Transverse colon (tissue), 4 donors: ENCODE measurements around the gene TWF2. TPM values are rescaled to one million over a fixed set of nuclear protein-coding genes. Genes with fewer than 3 reads are reported as not detected.

Experiments
- DNase-seq: peaks from one replicate; pipeline ENCODE4 v3.0.0-alpha.2; 2019
- H3K27ac ChIP-seq, 4 donors: fragments of 200-600 bp; sonication (generic); 2 replicates each; pipeline ENCODE4 v1.5.1; 2016 to 2018; ENCODE audit warnings: inconsistent platforms in 4 of 4
- H3K27me3 ChIP-seq: fragments of 200-600 bp; sonication (generic); 2 replicates; pipeline ENCODE4 v1.5.1; 2017; ENCODE audit warnings: inconsistent platforms
- H3K36me3 ChIP-seq, 4 donors: fragments of 200-600 bp; sonication (generic); 2 replicates each; pipeline ENCODE4 v1.5.1; 2017 to 2019; ENCODE audit warnings: inconsistent platforms in 4 of 4
- H3K4me1 ChIP-seq, 4 donors: fragments of 200-600 bp; sonication (generic); 2 replicates each; pipeline ENCODE4 v1.5.1; 2017 to 2020; ENCODE audit warnings: inconsistent platforms in 4 of 4
- H3K4me3 ChIP-seq, 4 donors: fragments of 200-600 bp; sonication (generic); 1 replicate in 1 of 4; 2 replicates in 3 of 4; pipeline versions ENCODE4 v1.5.1 to v1.6.1; 2017 to 2019; ENCODE audit warnings: inconsistent platforms in 4 of 4
- H3K9me3 ChIP-seq, 2 donors: fragments of 200-600 bp; sonication (generic); 2 replicates each; pipeline ENCODE4 v1.5.1; 2017 to 2019; ENCODE audit warnings: inconsistent platforms in 2 of 2
- EP300 ChIP-seq: sonication (generic); formaldehyde crosslinking; IDR thresholded peaks from one replicate; pipeline ENCODE4 v1.6.1; 2017; ENCODE audit warnings: antibody characterized with exemption, low read depth
- POLR2A ChIP-seq: fragments of 450-650 bp; IDR thresholded peaks from one replicate; pipeline ENCODE4 v1.6.1; 2016; ENCODE audit warnings: antibody characterized with exemption, mild to moderate bottlenecking, moderate library complexity
- POLR2AphosphoS5 ChIP-seq, 3 donors: sonication (generic); formaldehyde crosslinking; IDR thresholded peaks; one replicate each; pipeline ENCODE4 v1.6.1; 2016; ENCODE audit warnings: antibody characterized with exemption in 3 of 3
- WGBS, 2 donors: methylation state at CpG; one replicate each; pipeline ENCODE4 v1.1.5; 2018; ENCODE audit warnings: low coverage in 1 of 2; 5-methylcytosine and 5-hydroxymethylcytosine counted together
- in situ Hi-C, 4 donors: fragments of 200-750 bp; cut with MboI; loops; one replicate each; pipeline versions ENCODE4 v1.15.0 to v1.15.1; 2017; ENCODE audit warnings: low sequenced_read_pairs in 3 of 4, low pct_ligation_motif_present in 1 of 4, low pct_unique_long_range_greater_than_20kb in 1 of 4
- intact Hi-C: fragments of 100-400 bp; cut with DNase I; formaldehyde crosslinking; loops from one replicate; pipeline ENCODE4 v1.15.1; 2023; ENCODE audit warnings: low total_unique reads
- total RNA-seq, 4 donors: library from RNA; depleted of rRNA; stranded (reverse); fragments of >200 nt; gene quantifications; one replicate each; pipeline ENCODE4 v1.1.0, GENCODE V29; 2016
- TF ChIP-seq, protein P1 (sequence below), 5 experiments: fragments of 200-600 bp in 3 of 5; fragments of 450-650 bp in 2 of 5; sonication (generic) in 3 of 5; IDR thresholded peaks; 1 replicate in 2 of 5; 2 replicates in 3 of 5; pipeline ENCODE4 v1.5.1; 2016 to 2017; ENCODE audit warnings: antibody characterized with exemption in 5 of 5, inconsistent platforms in 3 of 5, mild to moderate bottlenecking in 2 of 5, moderate library complexity in 1 of 5

TWF2 gene
- total RNA-seq, 4 donors from 2014 or later, result 29.9 to 82.7 (median 61.0) TPM

DNA sequence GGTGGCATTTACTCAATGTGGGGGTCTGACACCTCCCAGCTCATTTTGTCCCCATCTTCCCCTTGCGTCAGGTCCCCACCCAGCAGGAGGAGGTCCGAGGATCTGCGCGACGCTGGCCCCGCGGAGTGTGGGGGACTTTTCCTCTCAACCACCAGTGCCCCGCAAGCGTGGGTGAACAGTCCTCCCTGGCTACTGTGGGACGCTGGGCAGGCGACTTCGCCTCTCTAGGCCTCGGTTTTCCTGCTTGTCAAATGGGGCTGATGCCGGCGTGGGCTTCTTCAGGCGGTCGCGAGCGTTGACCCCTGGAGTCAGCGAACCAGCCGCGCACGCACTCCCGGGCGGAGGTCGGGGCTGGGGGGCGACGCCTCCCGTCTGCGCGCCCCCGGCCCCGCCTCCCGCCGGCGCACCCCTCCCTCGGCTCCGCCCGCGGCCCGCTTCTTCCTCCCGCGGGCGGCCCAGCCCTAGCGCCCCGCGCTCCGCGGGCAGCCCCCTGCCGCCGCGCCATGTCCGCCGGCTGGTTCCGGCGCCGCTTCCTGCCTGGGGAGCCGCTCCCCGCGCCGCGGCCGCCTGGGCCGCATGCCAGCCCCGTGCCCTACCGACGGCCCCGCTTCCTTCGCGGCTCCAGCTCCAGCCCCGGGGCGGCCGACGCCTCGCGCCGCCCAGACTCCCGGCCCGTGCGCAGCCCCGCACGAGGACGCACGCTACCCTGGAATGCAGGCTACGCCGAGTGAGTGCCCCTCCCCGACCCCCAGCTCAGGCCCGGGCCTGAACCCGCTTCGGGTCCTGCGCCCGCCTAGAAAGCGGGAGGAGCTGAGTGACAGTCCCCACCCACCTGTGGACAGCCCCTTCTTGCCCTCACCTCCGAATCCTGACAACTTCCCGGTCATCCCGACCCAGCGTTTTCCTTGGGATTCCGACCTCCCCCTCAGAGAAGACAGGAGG is 6.6 kb upstream of the TWF2 start, which contains the start of gene PPM1M:
Gene PPM1M (plus strand): TSS at position 438 of the 942 bp plus-strand sequence. CDS start 66 bp downstream, at position 504.
- no peak for TF ChIP-seq POLR2AphosphoS5 (IDR thresholded peaks at IDR 0.05)
- TF ChIP-seq POLR2A, result no peak
- TF ChIP-seq, protein P1, sequence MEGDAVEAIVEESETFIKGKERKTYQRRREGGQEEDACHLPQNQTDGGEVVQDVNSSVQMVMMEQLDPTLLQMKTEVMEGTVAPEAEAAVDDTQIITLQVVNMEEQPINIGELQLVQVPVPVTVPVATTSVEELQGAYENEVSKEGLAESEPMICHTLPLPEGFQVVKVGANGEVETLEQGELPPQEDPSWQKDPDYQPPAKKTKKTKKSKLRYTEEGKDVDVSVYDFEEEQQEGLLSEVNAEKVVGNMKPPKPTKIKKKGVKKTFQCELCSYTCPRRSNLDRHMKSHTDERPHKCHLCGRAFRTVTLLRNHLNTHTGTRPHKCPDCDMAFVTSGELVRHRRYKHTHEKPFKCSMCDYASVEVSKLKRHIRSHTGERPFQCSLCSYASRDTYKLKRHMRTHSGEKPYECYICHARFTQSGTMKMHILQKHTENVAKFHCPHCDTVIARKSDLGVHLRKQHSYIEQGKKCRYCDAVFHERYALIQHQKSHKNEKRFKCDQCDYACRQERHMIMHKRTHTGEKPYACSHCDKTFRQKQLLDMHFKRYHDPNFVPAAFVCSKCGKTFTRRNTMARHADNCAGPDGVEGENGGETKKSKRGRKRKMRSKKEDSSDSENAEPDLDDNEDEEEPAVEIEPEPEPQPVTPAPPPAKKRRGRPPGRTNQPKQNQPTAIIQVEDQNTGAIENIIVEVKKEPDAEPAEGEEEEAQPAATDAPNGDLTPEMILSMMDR (IDR thresholded peaks at IDR 0.05), result no peak
- no peak for TF ChIP-seq EP300
- 7% methylated on average over 27 of the region's 98 CpGs; no CpG with 5 or more reads in 1 of the 2 donors for WGBS, 2 donors
- H3K27me3 ChIP-seq, result no peaks in the 10 kb centered on the region

GRCh38 chr3:52243791-52244628 is 5.1 kb upstream of the TWF2 start:
- 62% methylated on average over 9 of the region's 9 CpGs; no CpG with 5 or more reads in 1 of the 2 donors for WGBS, 2 donors

More for the DNA sequence above, 6.6 kb upstream of the TWF2 start, which contains the start of gene PPM1M:
- peak; percentile 67 for DNase-seq
- no peaks in the 10 kb centered on the region for H3K36me3 ChIP-seq
- peak within 1 kb of the TSS; percentile 33 to 62 (median 50) for H3K4me3 ChIP-seq
- in situ Hi-C loops, result loop anchor here in 2 of 4 donors (25.0 kb wide), 1 partner anchor 92 kb away; no protein-coding TSS in a partner anchor
- H3K27ac ChIP-seq, result peak within 1 kb of the TSS; percentile 83 to 92 (median 85)
- intact Hi-C loops, result loop anchor here (1.0 kb wide), 1 partner anchor 38 kb away; no protein-coding TSS in a partner anchor
- peaks cover 0 to 23% (median 11%) of the 10 kb centered on the region in 4 donors for H3K4me1 ChIP-seq
- H3K9me3 ChIP-seq, result no peaks in the 10 kb centered on the region

GRCh38 chr3:52242039-52242438 is 3.1 kb upstream of the TWF2 start:
- H3K4me1 ChIP-seq, result peaks cover 19 to 44% (median 35%) of the 10 kb centered on the region in 4 donors
- intact Hi-C loops (no loop called here), in situ Hi-C loops (loop anchor here in 2 of 4 donors (25.0 kb wide), 1 partner anchor 95 kb away; no protein-coding TSS in a partner anchor)
- TF ChIP-seq EP300 (no peak), POLR2A (no peak), POLR2AphosphoS5 (IDR thresholded peaks at IDR 0.05) (no peak)
- TF ChIP-seq, protein P1 (IDR thresholded peaks at IDR 0.05), result no peak
- no peak overlapping the region for H3K4me3 ChIP-seq
- 83 to 88% methylated on average over 1 of the region's 1 CpG for WGBS, 2 donors
- no peaks in the 10 kb centered on the region for H3K36me3 ChIP-seq
- H3K27me3 ChIP-seq, result no peaks in the 10 kb centered on the region
- no peak for DNase-seq
- H3K9me3 ChIP-seq, result no peaks in the 10 kb centered on the region
- H3K27ac ChIP-seq, result no peak overlapping the region

More at GRCh38 chr3:52243791-52244628, 5.1 kb upstream of the TWF2 start:
- in situ Hi-C loops (loop anchor here in 2 of 4 donors (25.0 kb wide), 1 partner anchor 93 kb away; no protein-coding TSS in a partner anchor), intact Hi-C loops (no loop called here)
- DNase-seq, result peak; percentile 34
- Histone ChIP-seq H3K4me3 (no peak overlapping the region), H3K9me3 (no peaks in the 10 kb centered on the region), H3K27ac (peak overlapping the region; percentile 83 to 92 (median 85)), H3K27me3 (no peaks in the 10 kb centered on the region), H3K36me3 (no peaks in the 10 kb centered on the region), H3K4me1 (peaks cover 9 to 31% (median 21%) of the 10 kb centered on the region in 4 donors)
- TF ChIP-seq EP300 (no peak), POLR2A (no peak), POLR2AphosphoS5 (IDR thresholded peaks at IDR 0.05) (no peak)
- TF ChIP-seq, protein P1 (IDR thresholded peaks at IDR 0.05), result no peak
